Measurements from ENCODE around the gene EBPL. TPM values are rescaled to one million over a fixed set of nuclear protein-coding genes. Genes with fewer than 3 reads are reported as not detected.

Gene EBPL
- total and polyA plus RNA-seq, 9 of the 15 experiments (the other 6 are each of a cell fraction or from before 2014, with no cell fraction given) = 5.2 to 68.3 (median 43.0) TPM

DNA sequence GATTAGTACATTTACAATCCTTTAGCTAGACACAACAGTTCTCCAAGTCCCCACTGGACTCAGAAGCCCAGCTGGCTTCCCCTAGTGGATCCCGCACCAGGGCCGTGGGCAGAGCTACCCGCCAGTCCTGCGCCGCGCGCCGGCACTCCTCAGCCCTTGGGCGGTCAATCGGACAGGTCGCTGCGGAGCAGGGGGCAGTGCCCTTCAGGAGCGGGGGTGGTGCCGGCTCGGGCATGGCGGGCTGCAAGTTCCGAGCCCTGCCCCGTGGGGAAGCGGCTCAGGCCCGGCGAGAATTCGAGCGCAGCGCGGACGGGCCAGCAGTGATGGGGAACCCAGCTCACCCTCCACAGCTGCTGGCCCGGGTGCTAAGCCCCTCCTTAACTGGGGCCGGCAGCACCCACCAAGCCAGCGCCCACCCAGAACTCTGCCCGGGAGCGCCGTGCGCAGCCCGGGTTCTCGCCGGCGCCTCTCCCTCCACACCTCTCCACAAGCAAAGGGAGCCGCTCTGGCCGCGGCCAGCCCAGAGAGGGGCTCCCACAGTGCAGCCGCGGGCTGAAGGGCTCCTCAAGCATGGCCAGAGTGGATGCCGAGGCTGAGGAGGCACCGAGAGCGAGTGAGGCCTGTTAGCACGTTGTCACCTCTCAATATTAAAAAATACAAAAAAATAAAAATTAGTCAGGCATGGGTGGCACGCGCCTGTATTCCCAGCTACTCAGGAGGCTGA, 12.9 kb downstream of the EBPL start:
- CTCF ChIA-PET (ENCODE audit: low intra/inter-chr PET ratio) = no interaction called here
- no peak overlapping the region for H3K4me3 ChIP-seq
- DNase-seq (ENCODE audit: extremely low read depth in 1 of 4, low spot score in 3 of 4) (no peak), FAIRE-seq (no peak), ATAC-seq (no peak)
- intact Hi-C loops (cut with micrococcal nuclease) (no loop called here), in situ Hi-C loops (cut with MboI) (no loop called here)
- POLR2A ChIA-PET = interaction anchor here (0.6 to 0.9 kb wide), 2 partner anchors 13 to 115 kb away, joined by 3 to 4 read pairs; partner anchors contain the start of gene EBPL
- peaks cover 25% of the 10 kb centered on the region; the same call in 1 of the 3 replicates for H3K36me3 ChIP-seq (ENCODE audit: control insufficient read depth, insufficient read depth, low read length)
- no peak overlapping the region for H2AFZ ChIP-seq (ENCODE audit: low read depth, low read length)
- no peaks in the 10 kb centered on the region for H4K20me1 ChIP-seq (replicated peaks; ENCODE audit: control insufficient read depth, insufficient read depth, low read length)
- no peaks in the 10 kb centered on the region for H3K9me1 ChIP-seq (ENCODE audit: control insufficient read depth, insufficient read depth, low read length)
- H3K9me3 ChIP-seq (replicated peaks; ENCODE audit: control insufficient read depth, insufficient read depth, low read depth, low read length) = no peaks in the 10 kb centered on the region
- TF ChIP-seq POLR2G (IDR thresholded peaks at IDR 0.05; ENCODE audit: low read depth, low read length) (0 out of 2 replicates have a peak, but pooled peaks have one; percentile 18), KDM2B (CRISPR knock-in tag; IDR thresholded peaks at IDR 0.05) (no peak), POLR2AphosphoS2 (IDR thresholded peaks at IDR 0.05; ENCODE audit: low read length) (no peak)
- TF ChIP-seq, protein P1, sequence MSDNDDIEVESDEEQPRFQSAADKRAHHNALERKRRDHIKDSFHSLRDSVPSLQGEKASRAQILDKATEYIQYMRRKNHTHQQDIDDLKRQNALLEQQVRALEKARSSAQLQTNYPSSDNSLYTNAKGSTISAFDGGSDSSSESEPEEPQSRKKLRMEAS (CRISPR knock-in tag; IDR thresholded peaks at IDR 0.05) = no peak
- no peaks in the 10 kb centered on the region for H3K27me3 ChIP-seq (ENCODE audit: control insufficient read depth in 2 of 2, insufficient read depth in 2 of 2, low read length in 2 of 2)
- H3K4me1 ChIP-seq (replicated peaks in 1 of 2; ENCODE audit: control insufficient read depth in 2 of 2, insufficient read depth in 2 of 2, low read length in 2 of 2) = no peaks in the 10 kb centered on the region
- BruUV-seq (replicated peaks) = no TSS peak
- H3K79me2 ChIP-seq (ENCODE audit: control insufficient read depth, insufficient read depth, low read length) = peaks cover 20% of the 10 kb centered on the region
- no peak overlapping the region for H3K4me2 ChIP-seq (ENCODE audit: insufficient read depth, low read length)
- H3K9ac ChIP-seq (ENCODE audit: insufficient read depth in 1 of 2, low read depth in 2 of 2, low read length in 2 of 2) = no peak overlapping the region
- 85% methylated on average over 4 of the region's 48 CpGs for WGBS (ENCODE audit: insufficient coverage, low coverage, missing lambda C conversion rate)
- H3K27ac ChIP-seq (ENCODE audit: extremely low read depth, low read depth, low read length) = no peak overlapping the region
